HL-60 (cell line): ENCODE measurements around the gene SBF1.

Source experiments
- DNase-seq, 2 experiments: peaks; one replicate each; pipeline ENCODE4 v3.0.0-alpha.2; 2010 to 2020; ENCODE audit warnings: low read depth in 1 of 2, low spot score in 1 of 2
- H3K27ac ChIP-seq: fragments of 250-450 bp; sonication (Bioruptor Pico); replicated peaks from 2 replicates; pipeline ENCODE4 v1.5.1; 2020; ENCODE audit warnings: mild to moderate bottlenecking, moderate library complexity
- H3K27me3 ChIP-seq: fragments of 250-450 bp; sonication (Bioruptor Pico); 2 replicates; pipeline ENCODE4 v1.5.1; 2021; ENCODE audit warnings: mild to moderate bottlenecking, moderate library complexity; ENCODE audit not compliant: insufficient read depth, poor library complexity, severe bottlenecking
- H3K4me3 ChIP-seq: replicated peaks from 2 replicates; pipeline ENCODE4 v1.5.1; 2011; ENCODE audit warnings: mild to moderate bottlenecking, control low read depth, low read length; ENCODE audit not compliant: insufficient read depth
- CTCF ChIP-seq: IDR thresholded peaks from one replicate; pipeline ENCODE4 v1.5.1; 2011; ENCODE audit warnings: low read length, control low read depth, inconsistent platforms; ENCODE audit not compliant: insufficient read depth
- GABPA ChIP-seq: IDR thresholded peaks from 2 replicates; pipeline ENCODE4 v1.6.1; 2012; ENCODE audit warnings: low read depth
- POLR2AphosphoS5 ChIP-seq: IDR thresholded peaks from 2 replicates; pipeline ENCODE4 v1.6.1; 2012; ENCODE audit warnings: low read depth
- REST ChIP-seq: IDR thresholded peaks from 2 replicates; pipeline ENCODE4 v1.6.1; 2012; ENCODE audit warnings: low read depth; ENCODE audit not compliant: insufficient replicate concordance
- SPI1 ChIP-seq: IDR thresholded peaks from 2 replicates; pipeline ENCODE4 v1.6.1; 2012; ENCODE audit warnings: low read depth, mild to moderate bottlenecking, borderline replicate concordance

SBF1 gene

GRCh38 chr22:50519151-50519550 lies 44.3 kb upstream of the SBF1 start:
- DNase-seq: no peak
- no peaks in the 10 kb centered on the region for H3K27me3 ChIP-seq
- TF ChIP-seq REST (no peak), POLR2AphosphoS5 (no peak), GABPA (no peak), CTCF (no peak), SPI1 (no peak)
- H3K4me3 ChIP-seq: no peak overlapping the region
- H3K27ac ChIP-seq: no peak overlapping the region

- H3K4me3 ChIP-seq: no peak overlapping the region
- TF ChIP-seq REST: no peak
- no peak overlapping the region for H3K27ac ChIP-seq
- H3K27me3 ChIP-seq: no peaks in the 10 kb centered on the region
- DNase-seq: no peak
These were observed 43.8 kb upstream of the SBF1 start for GRCh38 chr22:50518606-50519005.

- H3K27me3 ChIP-seq: no peaks in the 10 kb centered on the region
- no peak for DNase-seq
- no peak overlapping the region for H3K4me3 ChIP-seq
- no peak overlapping the region for H3K27ac ChIP-seq
- TF ChIP-seq SPI1 (no peak), REST (no peak), CTCF (no peak), GABPA (no peak), POLR2AphosphoS5 (no peak)
These were observed 42.8 kb upstream of the SBF1 start for GRCh38 chr22:50517495-50518260.
